ENCODE data around the gene FCSK. TPM values are rescaled to one million over a fixed set of nuclear protein-coding genes. Genes with fewer than 3 reads are reported as not detected.
A peak's percentile ranks its signal among the peaks of the same experiment; 100 is the strongest.

The FCSK gene
- total RNA-seq, 1 donor from 2014 or later: 18.8 TPM

GRCh38 chr16:70416748-70417616 is 37.4 kb upstream of the FCSK start:
- no peaks in the 10 kb centered on the region for H3K9me3 Mint-ChIP-seq (ENCODE audit: low read depth)
- TF ChIP-seq CTCF (IDR thresholded peaks at IDR 0.05; ENCODE audit: unreplicated experiment): no peak
- no peak for DNase-seq (ENCODE audit: low spot score, unreplicated experiment)
- peaks cover 33% of the 10 kb centered on the region for H3K4me1 Mint-ChIP-seq (ENCODE audit: low read depth)
- peak overlapping the region; percentile 10 for H3K27ac Mint-ChIP-seq
- no peak overlapping the region for H3K4me3 Mint-ChIP-seq (ENCODE audit: low read depth)
- no peaks in the 10 kb centered on the region for H3K27me3 Mint-ChIP-seq
- H3K36me3 Mint-ChIP-seq (ENCODE audit: insufficient read depth): peaks cover under 1% of the 10 kb centered on the region

DNA sequence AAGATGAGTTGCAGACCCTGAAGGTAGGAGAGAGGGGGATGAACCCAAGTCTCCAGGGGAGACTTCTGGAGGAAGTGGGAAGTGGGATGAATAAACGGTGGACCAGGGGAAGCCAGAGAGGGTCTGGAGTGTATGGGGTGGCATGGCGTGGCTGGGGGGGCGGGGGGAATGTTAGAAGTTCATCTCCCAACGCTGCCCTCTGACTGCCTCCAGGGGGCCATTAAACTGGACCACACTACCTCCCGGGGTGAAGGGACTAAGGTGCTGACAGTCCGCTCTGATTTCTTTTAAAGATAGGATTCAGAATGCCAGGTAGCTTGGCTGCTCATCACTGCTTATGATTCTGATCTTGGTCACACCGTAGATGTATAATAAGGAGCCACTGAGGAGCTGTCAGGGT is 36.7 kb upstream of the FCSK start:
- Mint-ChIP-seq H3K27ac (peak overlapping the region; percentile 10), H3K4me3 (ENCODE audit: low read depth) (no peak overlapping the region), H3K9me3 (ENCODE audit: low read depth) (no peaks in the 10 kb centered on the region), H3K27me3 (no peaks in the 10 kb centered on the region), H3K4me1 (ENCODE audit: low read depth) (peaks cover 40% of the 10 kb centered on the region), H3K36me3 (ENCODE audit: insufficient read depth) (peaks cover 2% of the 10 kb centered on the region)
- no peak for DNase-seq (ENCODE audit: low spot score, unreplicated experiment)
- no peak for TF ChIP-seq CTCF (IDR thresholded peaks at IDR 0.05; ENCODE audit: unreplicated experiment)

DNA sequence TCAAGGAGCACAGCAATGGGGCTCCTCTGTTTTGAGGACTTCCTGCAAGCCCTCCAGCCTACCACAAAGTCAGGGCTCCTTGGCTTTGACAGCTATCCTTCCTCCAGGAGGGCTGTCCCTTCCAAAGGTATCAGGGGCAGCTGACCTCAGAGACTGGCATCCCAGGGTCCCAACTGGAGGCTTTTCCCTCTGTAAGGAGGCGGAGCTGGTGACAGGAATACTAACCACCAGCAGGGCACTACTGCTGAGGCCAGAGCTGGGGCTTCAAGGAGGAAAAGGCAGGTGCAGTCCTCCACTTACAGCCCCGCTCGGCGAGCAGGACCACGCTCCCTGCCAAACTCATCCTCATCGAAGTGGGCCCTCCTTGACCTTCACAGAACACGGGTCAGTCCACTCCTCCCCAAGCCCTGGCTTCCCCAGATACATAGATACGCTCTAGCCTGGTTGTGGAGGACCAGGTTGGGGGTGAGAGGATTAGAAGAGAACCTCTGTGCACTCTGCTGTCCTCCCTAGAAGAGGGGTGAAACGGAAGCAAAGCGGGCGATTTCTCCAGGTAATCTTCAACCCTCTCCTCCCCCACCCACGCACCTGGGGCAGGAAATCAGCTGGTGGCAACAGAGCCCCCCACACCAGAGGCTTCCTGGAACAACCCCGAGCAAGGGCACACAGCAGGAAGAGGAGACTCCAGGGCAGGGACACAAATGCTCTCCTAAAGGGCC is 36.0 kb upstream of the FCSK start:
- no peak overlapping the region for H3K4me3 Mint-ChIP-seq (ENCODE audit: low read depth)

DNA sequence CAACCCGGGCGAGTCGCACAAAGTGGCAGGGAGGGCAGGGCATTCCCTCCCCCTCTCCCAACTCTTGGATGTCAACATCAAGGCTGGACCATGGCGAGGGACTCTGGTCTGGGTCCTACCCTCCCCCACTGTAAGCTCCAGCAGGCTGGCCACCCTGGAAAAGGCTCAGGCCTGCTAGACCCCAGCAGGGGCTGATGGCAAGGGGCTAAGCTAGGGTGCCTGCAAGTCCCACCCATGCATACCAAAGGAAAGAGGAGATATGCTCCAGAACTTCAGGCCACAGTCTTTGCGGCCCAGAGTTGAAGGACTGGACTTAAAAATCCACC is 35.4 kb upstream of the FCSK start:
- no peaks in the 10 kb centered on the region for H3K9me3 Mint-ChIP-seq (ENCODE audit: low read depth)
- no peak overlapping the region for H3K4me3 Mint-ChIP-seq (ENCODE audit: low read depth)
- DNase-seq (ENCODE audit: low spot score, unreplicated experiment): no peak
- H3K27me3 Mint-ChIP-seq: no peaks in the 10 kb centered on the region
- peak overlapping the region; percentile 85 for H3K27ac Mint-ChIP-seq
- H3K4me1 Mint-ChIP-seq (ENCODE audit: low read depth): peaks cover 44% of the 10 kb centered on the region
- peaks cover 5% of the 10 kb centered on the region for H3K36me3 Mint-ChIP-seq (ENCODE audit: insufficient read depth)
- no peak for TF ChIP-seq CTCF (IDR thresholded peaks at IDR 0.05; ENCODE audit: unreplicated experiment)

More for the DNA sequence above, 36.0 kb upstream of the FCSK start:
- H3K9me3 Mint-ChIP-seq (ENCODE audit: low read depth): no peaks in the 10 kb centered on the region
- H3K27ac Mint-ChIP-seq: no peak overlapping the region
- peaks cover 5% of the 10 kb centered on the region for H3K36me3 Mint-ChIP-seq (ENCODE audit: insufficient read depth)
- H3K4me1 Mint-ChIP-seq (ENCODE audit: low read depth): peaks cover 44% of the 10 kb centered on the region
- no peak for DNase-seq (ENCODE audit: low spot score, unreplicated experiment)
- TF ChIP-seq CTCF (IDR thresholded peaks at IDR 0.05; ENCODE audit: unreplicated experiment): no peak
- no peaks in the 10 kb centered on the region for H3K27me3 Mint-ChIP-seq

DNA sequence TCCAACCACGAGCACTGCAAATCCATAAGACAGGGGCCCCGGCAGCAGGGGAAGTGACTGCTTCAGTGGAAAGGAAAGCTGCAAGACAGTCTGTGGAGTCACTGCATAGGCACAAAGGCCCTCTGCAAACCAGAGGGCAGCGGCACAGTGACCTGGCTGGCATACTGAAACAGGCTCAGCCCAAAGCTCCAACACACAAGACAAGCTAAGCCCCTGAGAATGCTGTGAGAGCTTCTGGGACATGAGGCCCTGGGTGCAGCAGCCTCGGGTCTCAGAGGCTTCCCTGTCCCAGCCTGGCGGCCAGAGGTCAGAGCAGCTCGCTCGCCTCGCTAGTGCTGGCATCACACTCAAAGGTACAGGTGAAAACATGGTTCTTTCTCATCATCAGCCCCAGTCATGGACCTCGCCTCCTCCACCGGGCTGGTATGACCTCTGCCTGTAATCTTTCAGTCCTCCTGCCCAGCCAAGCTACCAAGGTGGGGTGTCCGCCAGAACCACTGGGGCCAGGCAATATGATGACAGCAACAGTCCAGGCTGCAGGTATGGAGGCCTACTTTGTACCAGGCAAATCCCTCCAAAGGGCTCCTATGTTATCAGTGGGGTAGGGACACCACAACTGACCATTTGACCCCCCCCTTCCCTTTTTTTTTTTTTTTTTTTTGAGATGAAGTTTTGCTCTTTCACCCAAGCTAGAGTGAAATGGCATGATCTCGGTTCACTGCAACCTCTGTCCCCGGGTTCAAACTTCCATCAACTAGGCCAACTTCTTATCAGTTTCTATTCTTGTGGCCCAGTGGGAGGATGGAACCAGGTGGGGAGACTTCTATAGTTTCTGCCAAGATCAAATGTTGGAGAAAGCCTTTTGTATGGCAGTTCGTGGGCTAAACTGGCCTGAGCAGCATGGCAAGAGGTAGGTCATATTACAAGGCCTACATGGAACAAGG is 34.7 kb upstream of the FCSK start:
- Mint-ChIP-seq H3K27ac (peak overlapping the region; percentile 85), H3K4me3 (ENCODE audit: low read depth) (no peak overlapping the region), H3K27me3 (no peaks in the 10 kb centered on the region), H3K36me3 (ENCODE audit: insufficient read depth) (peaks cover 5% of the 10 kb centered on the region), H3K9me3 (ENCODE audit: low read depth) (no peaks in the 10 kb centered on the region), H3K4me1 (ENCODE audit: low read depth) (peaks cover 42% of the 10 kb centered on the region)
- TF ChIP-seq CTCF (IDR thresholded peaks at IDR 0.05; ENCODE audit: unreplicated experiment): no peak
- no peak for DNase-seq (ENCODE audit: low spot score, unreplicated experiment)
